Activated T-cell treated with anti-CD3 and anti-CD28 coated beads, Interleukin-2, amount 50 U/mL, for 72 hours (primary cell): ENCODE results near the gene FLAD1. TPM values are rescaled to one million over a fixed set of nuclear protein-coding genes. Genes with fewer than 3 reads are reported as not detected.
"Not testable (repeated sequence)": the region's sequence is repeated elsewhere in the genome, so short reads cannot be mapped to it uniquely, and the experiment has no call there.

Experiments used
- ATAC-seq, 2 donors: fragments of 150-1000 bp; cut with Tn5 transposase; replicated peaks in 1 of 2; 2 replicates each; pipeline ENCODE4 v1.10.0; 2021; ENCODE audit warnings: moderate library complexity in 2 of 2, mild to moderate bottlenecking in 1 of 2
- DNase-seq, 2 donors: peaks; one replicate each; pipeline ENCODE4 v3.0.0; 2021 to 2022; ENCODE audit warnings: mixed read lengths in 1 of 2
- H3K27ac Mint-ChIP-seq: one replicate; pipeline ENCODE4 v1.8.0; 2022; ENCODE audit warnings: mild to moderate bottlenecking, moderate library complexity, mixed read lengths
- H3K27me3 Mint-ChIP-seq: one replicate; pipeline ENCODE4 v1.8.0; 2022; ENCODE audit warnings: low read depth, mixed read lengths
- H3K36me3 Mint-ChIP-seq, 2 donors: one replicate each; pipeline ENCODE4 v1.8.0; 2022; ENCODE audit warnings: mixed read lengths in 2 of 2, mild to moderate bottlenecking in 1 of 2; ENCODE audit not compliant: insufficient read depth in 2 of 2
- H3K4me1 Mint-ChIP-seq: one replicate; pipeline ENCODE4 v1.8.0; 2022; ENCODE audit warnings: low read depth, mixed read lengths
- H3K4me3 Mint-ChIP-seq, 2 donors: one replicate each; pipeline ENCODE4 v1.8.0; 2022; ENCODE audit warnings: mild to moderate bottlenecking in 2 of 2, mixed read lengths in 2 of 2, moderate library complexity in 2 of 2
- H3K9me3 Mint-ChIP-seq, 2 donors: one replicate each; pipeline ENCODE4 v1.8.0; 2022; ENCODE audit warnings: mixed read lengths in 2 of 2
- total RNA-seq, 2 donors: library from RNA; stranded (reverse); gene quantifications; one replicate each; pipeline ENCODE4 v1.2.3, GENCODE V29; 2022

Gene FLAD1
- total RNA-seq, 2 donors from 2014 or later = 45.5 to 55.1 TPM

- peaks cover 35% of the 10 kb centered on the region for H3K4me1 Mint-ChIP-seq
- H3K9me3 Mint-ChIP-seq = no peaks in the 10 kb centered on the region
- H3K27me3 Mint-ChIP-seq = no peaks in the 10 kb centered on the region
- H3K27ac Mint-ChIP-seq = no peak within 1 kb of the TSS
- peaks cover 2 to 6% of the 10 kb centered on the region in 2 donors for H3K36me3 Mint-ChIP-seq
- no peak within 1 kb of the TSS for H3K4me3 Mint-ChIP-seq
- DNase-seq (no peak), ATAC-seq (no peak)
Observed at GRCh38 chr1:154993572-154994268, 10.6 kb downstream of the FLAD1 start, which contains the start of gene LENEP. TSS of gene LENEP (plus strand) at chr1:154993586. CDS start at chr1:154993608, 22 bp downstream.

GRCh38 chr1:154994269-154994587, 11.1 kb downstream of the FLAD1 start:
- DNase-seq (no peak), ATAC-seq (no peak)
- H3K4me3 Mint-ChIP-seq = no peak overlapping the region
- peaks cover 35% of the 10 kb centered on the region for H3K4me1 Mint-ChIP-seq
- no peak overlapping the region for H3K27ac Mint-ChIP-seq
- H3K36me3 Mint-ChIP-seq = peaks cover 2 to 4% of the 10 kb centered on the region in 2 donors
- H3K27me3 Mint-ChIP-seq = no peaks in the 10 kb centered on the region
- no peaks in the 10 kb centered on the region for H3K9me3 Mint-ChIP-seq

- no peaks in the 10 kb centered on the region for H3K27me3 Mint-ChIP-seq
- H3K36me3 Mint-ChIP-seq = peaks cover 2% of the 10 kb centered on the region in 2 donors
- H3K4me3 Mint-ChIP-seq = no peak overlapping the region
- peaks cover 32% of the 10 kb centered on the region for H3K4me1 Mint-ChIP-seq
- no peak for ATAC-seq
- no peaks in the 10 kb centered on the region for H3K9me3 Mint-ChIP-seq
- no peak overlapping the region for H3K27ac Mint-ChIP-seq
- no peak for DNase-seq
Observed at GRCh38 chr1:154994591-154994990, 11.4 kb downstream of the FLAD1 start.

- not testable (repeated sequence) for H3K36me3 Mint-ChIP-seq, H3K4me3 Mint-ChIP-seq, H3K9me3 Mint-ChIP-seq, H3K27me3 Mint-ChIP-seq, DNase-seq, ATAC-seq, H3K27ac Mint-ChIP-seq
- peaks cover 35% of the 10 kb centered on the region for H3K4me1 Mint-ChIP-seq
Observed at GRCh38 chr1:154995301-154995983, 12.3 kb downstream of the FLAD1 start.

GRCh38 chr1:154996966-154997701, 14.0 kb downstream of the FLAD1 start:
- no peaks in the 10 kb centered on the region for H3K9me3 Mint-ChIP-seq
- DNase-seq (no peak), ATAC-seq (no peak)
- H3K27ac Mint-ChIP-seq = no peak overlapping the region
- H3K4me1 Mint-ChIP-seq = peaks cover 35% of the 10 kb centered on the region
- no peak overlapping the region for H3K4me3 Mint-ChIP-seq
- no peaks in the 10 kb centered on the region for H3K27me3 Mint-ChIP-seq
- no peaks in the 10 kb centered on the region for H3K36me3 Mint-ChIP-seq

- Mint-ChIP-seq H3K9me3 (no peaks in the 10 kb centered on the region), H3K4me1 (peaks cover 35% of the 10 kb centered on the region), H3K4me3 (peak overlapping the region; percentile 53 to 67), H3K36me3 (peaks cover 3 to 4% of the 10 kb centered on the region in 2 donors), H3K27ac (peak overlapping the region; percentile 42), H3K27me3 (no peaks in the 10 kb centered on the region)
- no peak for ATAC-seq
- DNase-seq = no peak
Observed at GRCh38 chr1:154998201-154998780, 15.1 kb downstream of the FLAD1 start.

DNA sequence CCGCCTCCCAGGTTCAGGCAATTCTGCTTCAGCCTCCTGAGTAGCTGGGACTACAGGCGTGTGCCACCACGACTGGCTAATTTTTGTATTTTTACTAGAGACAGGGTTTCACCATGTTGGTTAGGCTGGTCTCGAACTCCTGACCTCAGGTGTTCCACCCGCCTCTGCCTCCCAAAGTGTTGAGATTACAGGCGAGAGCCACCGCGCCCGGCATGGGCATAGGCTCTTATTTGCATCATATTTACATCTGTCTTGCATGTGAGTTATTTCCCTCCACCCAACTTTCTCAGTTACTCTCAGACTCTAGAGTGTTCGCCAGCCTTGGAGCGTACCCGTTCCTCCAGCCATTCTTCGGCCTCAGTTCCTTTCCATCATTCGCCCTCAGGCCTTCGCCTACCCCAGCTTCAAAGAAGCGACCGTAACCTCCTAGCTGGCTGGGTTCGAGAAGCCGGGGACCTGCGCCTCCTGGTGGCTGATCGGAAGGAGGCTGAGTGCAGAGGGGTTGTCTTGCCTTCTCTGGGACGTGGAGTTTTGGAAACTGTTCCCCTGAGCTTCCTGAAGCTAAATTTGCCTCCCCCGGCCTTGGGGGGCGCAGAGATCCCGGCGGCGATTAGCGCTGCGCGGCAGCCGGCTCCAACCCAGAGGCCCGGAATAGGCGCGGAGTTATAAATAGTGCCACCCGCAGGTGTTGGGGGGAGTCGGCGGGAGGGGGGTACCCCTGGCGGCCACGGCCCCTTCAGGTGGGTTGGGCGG, 15.8 kb downstream of the FLAD1 start:
- H3K27ac Mint-ChIP-seq = peak overlapping the region; percentile 5
- H3K4me3 Mint-ChIP-seq = peak overlapping the region; percentile 63 to 94
- H3K9me3 Mint-ChIP-seq = no peaks in the 10 kb centered on the region
- H3K36me3 Mint-ChIP-seq = peaks cover 6 to 8% of the 10 kb centered on the region in 2 donors
- H3K4me1 Mint-ChIP-seq = peaks cover 35% of the 10 kb centered on the region
- ATAC-seq (peak; percentile 1 to 2), DNase-seq (peak; percentile 80 to 82)
- H3K27me3 Mint-ChIP-seq = no peaks in the 10 kb centered on the region

DNA sequence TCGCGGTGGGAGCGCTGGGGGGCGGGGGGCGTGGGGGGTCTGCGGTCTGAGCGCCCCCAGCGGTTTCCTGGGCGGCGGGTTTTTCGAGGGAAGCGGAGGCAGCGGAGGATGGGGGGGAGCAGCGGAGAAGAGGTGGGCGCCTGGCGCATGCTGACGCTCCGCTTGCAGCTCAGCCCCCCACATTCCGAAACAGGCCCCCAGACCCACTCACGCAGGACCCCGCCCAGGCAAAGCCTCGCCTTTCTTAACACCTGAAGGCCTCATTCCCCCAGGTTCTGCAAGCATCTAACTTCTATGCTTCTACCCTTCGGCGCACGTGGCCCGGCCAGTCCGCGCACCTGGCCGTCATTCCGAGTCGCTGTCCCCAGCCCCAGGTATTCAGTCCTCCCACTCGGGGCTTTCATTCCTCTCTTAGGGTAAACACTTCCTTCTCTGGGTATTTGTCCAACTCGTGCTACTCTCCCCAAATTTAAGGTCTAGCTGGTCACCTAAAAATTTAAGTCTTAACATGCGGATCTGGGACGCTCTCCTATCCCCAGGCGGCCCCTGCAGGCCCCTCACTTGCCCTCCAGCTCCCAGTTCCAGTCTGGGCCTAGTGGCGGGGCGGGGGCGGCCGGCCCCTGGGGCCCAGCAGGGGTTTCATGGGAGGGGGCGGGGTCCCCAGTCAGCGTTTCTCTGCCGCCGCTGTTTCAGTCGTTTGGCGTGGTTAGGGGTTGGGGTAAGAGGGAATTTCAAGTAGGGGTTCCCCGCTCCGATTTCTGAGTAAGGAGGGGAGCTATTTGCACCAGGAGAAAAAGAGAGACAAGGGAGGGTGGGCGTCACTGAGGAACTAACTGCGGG, 16.6 kb downstream of the FLAD1 start:
- H3K4me3 Mint-ChIP-seq = peak overlapping the region; percentile 84 to 94
- peaks cover 11 to 13% of the 10 kb centered on the region in 2 donors for H3K36me3 Mint-ChIP-seq
- DNase-seq = peak; percentile 77 to 84
- no peaks in the 10 kb centered on the region for H3K9me3 Mint-ChIP-seq
- peaks cover 37% of the 10 kb centered on the region for H3K4me1 Mint-ChIP-seq
- peak overlapping the region; percentile 71 for H3K27ac Mint-ChIP-seq
- no peaks in the 10 kb centered on the region for H3K27me3 Mint-ChIP-seq
- ATAC-seq = peak; percentile 2 to 6

- DNase-seq (no peak), ATAC-seq (no peak)
- Mint-ChIP-seq H3K4me1 (peaks cover 36% of the 10 kb centered on the region), H3K27me3 (no peaks in the 10 kb centered on the region), H3K27ac (peak overlapping the region; percentile 71), H3K4me3 (peak overlapping the region; percentile 84 to 94), H3K9me3 (no peaks in the 10 kb centered on the region), H3K36me3 (peaks cover 11 to 13% of the 10 kb centered on the region in 2 donors)
Observed at GRCh38 chr1:155000411-155000725, 17.2 kb downstream of the FLAD1 start.

DNA sequence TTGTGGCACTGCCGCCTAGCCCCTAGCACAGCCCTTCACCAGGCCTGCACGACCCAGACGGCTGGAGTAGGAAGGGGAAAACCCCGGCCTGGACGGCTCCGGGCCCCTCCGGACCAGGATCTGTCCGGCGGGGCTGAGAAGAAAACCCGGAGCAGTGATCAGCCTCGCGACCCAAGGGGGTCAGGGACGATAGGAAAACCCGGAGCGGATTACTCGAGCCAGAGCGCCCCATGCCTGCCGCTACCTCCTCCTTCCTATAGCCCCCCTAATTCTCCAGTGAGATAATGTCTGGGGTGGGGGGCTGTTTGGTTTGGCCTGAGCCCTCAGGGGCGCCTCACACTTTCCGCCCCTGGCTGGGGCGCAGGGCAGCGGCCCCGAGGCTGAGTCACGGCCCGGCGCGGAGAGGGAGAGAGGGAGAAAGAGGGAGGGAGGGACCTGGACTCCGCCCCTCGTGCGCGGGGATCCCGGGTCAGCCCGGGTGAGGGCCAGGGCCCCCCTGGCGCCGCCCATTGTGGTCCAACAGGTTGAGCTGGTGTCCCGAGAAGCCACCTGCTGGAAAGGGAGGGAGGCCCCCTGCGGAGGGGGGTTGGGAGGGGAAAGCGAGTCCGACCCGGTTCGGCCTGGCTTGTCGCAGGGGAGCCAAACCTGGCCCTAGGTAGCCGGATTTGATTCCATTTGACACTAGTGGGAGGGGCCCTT, 17.7 kb downstream of the FLAD1 start:
- peak; percentile 61 to 62 for ATAC-seq

DNA sequence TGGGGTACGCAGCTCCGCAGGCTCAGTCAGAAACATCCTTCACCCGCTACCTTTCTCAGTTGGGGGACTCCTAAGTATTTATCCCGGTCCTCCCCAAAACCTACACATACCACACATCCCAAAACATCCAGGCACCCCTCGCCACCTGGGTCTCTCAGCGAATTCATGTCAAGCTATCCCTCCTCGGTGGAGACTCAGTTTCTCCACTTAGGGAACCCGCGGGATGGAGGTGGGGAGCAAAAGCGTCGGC, 18.2 kb downstream of the FLAD1 start:
- Mint-ChIP-seq H3K27ac (peak overlapping the region; percentile 41), H3K27me3 (no peaks in the 10 kb centered on the region), H3K4me1 (peaks cover 46% of the 10 kb centered on the region), H3K4me3 (peak overlapping the region; percentile 94 to 98), H3K36me3 (peaks cover 11 to 13% of the 10 kb centered on the region in 2 donors), H3K9me3 (no peaks in the 10 kb centered on the region)
- ATAC-seq = no peak
- no peak for DNase-seq

More for the DNA sequence above, 17.7 kb downstream of the FLAD1 start:
- peak; percentile 94 to 96 for DNase-seq
- Mint-ChIP-seq H3K4me1 (peaks cover 41% of the 10 kb centered on the region), H3K4me3 (peak overlapping the region; percentile 94 to 98), H3K27ac (peak overlapping the region; percentile 86), H3K9me3 (no peaks in the 10 kb centered on the region), H3K27me3 (no peaks in the 10 kb centered on the region), H3K36me3 (peaks cover 11 to 13% of the 10 kb centered on the region in 2 donors)
